HG02759 (cell line): ENCODE data around the gene MCOLN2.
"Not testable (repeated sequence)": the region's sequence is repeated elsewhere in the genome, so short reads cannot be mapped to it uniquely, and the experiment has no call there.

Experiments
- ATAC-seq: cut with Tn5 transposase; IDR thresholded peaks from one replicate; pipeline ENCODE4 v1.9.1; 2021; ENCODE audit warnings: mild to moderate bottlenecking, moderate library complexity; ENCODE audit not compliant: unreplicated experiment

Gene MCOLN2

GRCh38 chr1:84986561-84986960 lies 10.4 kb downstream of the MCOLN2 start:
- ATAC-seq, result not testable (repeated sequence)

GRCh38 chr1:84985365-84985764 lies 11.5 kb downstream of the MCOLN2 start:
- no peak for ATAC-seq

DNA sequence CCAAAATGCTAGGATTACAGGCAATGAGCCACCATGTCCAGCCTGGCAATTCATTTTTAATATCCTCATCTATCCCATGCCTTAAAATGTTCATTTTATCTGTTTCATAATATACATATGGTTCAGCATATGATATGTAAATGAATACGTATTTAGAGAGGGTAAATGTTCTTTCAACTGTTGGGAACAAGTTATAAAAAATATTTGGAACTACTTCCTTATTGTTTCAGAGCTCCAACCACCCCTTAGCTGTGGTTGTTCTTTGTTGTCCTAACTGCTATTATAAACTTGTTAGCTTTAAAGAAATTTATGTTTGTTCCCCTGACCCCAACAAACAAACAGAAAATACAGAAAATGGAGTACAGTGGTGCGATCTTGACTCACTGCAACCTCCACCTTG lies 14.5 kb downstream of the MCOLN2 start:
- ATAC-seq, result no peak

GRCh38 chr1:84975035-84975434 lies 21.9 kb downstream of the MCOLN2 start:
- ATAC-seq, result peak; percentile 23

DNA sequence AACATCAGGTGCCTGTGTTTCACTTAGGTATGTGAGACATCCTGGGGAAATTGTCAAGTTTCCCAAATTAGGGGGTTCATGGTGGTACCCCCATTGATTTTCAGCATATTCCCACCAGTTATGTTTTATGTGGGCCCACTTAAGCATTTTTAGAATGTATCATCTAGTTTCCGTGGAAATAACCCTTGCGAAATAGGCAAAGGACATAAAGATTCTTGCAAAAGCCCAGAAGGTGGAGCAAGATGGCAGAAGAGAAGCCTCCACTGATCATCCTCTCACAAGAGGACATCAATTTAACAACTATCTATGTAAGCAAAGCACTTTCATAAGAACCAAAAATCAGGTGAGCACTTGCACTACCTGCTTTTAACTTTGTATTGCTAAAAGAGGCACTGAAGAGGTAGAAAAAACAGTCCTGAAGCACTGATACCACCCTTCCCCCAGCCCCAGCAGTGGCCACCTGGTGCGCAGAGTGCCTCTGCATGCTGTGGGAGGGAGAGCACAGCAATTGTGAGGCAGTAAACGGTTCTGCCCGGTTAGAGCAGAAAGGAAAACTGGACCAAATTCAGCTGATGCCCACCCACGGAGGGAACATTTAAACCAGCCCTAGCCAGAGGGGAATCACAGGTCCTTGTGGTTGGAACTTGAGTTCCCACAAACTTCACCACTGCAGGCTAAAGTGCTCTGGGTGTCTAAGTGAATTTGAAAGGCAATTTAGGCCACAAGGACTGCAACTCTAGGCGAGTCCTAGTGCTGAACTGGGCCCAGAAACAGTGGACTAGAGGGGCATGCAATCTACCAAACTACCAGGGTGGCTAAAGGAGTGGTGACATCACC lies 23.2 kb downstream of the MCOLN2 start:
- ATAC-seq, result peak; percentile 58

DNA sequence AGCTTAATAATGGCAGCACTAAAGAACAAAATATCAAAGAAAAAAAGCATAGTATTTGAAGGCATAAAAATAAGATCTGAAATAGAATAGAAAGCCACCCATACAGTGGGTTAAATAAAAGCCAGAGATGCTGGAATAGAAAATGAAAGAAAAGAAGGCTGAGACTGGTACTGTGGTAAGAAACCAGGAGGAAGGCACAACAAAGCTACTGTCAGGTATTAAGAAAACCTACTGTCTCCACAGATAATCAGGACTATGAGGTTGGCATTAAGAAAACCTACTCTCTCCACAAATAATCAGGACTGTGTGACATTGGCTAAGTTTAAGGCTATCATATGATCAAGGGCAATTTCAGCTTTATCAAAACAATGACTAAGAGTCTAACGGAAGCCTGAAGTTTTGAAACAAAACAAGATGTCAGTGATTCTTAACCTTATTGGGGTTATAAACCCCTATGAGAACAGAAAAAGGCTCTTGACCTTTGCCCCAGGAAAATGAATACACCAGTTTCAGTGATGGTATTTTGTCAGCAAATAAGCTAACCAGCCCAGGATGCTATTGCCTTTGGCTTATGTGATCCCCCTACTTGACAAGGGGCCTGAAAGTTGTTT lies 24.4 kb downstream of the MCOLN2 start:
- ATAC-seq, result peak; percentile 28

DNA sequence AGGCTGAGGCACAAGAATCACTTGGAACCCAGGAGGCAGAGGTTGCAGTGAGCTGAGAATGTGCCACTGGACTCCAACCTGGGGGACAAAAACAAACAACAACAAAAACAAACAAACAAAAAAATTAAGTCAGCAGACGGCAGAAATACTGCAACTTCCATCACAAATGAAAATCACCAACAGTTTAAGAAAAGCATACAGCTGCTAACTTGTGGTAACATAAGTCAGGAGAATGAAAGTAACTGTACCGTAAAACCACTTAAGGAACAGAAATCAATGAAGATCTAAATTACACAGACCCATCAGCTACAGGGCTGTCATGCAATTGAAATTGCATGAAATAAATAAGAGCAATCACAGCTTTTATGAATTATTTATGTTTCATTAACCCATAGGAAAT lies 25.0 kb downstream of the MCOLN2 start:
- peak; percentile 33 for ATAC-seq

DNA sequence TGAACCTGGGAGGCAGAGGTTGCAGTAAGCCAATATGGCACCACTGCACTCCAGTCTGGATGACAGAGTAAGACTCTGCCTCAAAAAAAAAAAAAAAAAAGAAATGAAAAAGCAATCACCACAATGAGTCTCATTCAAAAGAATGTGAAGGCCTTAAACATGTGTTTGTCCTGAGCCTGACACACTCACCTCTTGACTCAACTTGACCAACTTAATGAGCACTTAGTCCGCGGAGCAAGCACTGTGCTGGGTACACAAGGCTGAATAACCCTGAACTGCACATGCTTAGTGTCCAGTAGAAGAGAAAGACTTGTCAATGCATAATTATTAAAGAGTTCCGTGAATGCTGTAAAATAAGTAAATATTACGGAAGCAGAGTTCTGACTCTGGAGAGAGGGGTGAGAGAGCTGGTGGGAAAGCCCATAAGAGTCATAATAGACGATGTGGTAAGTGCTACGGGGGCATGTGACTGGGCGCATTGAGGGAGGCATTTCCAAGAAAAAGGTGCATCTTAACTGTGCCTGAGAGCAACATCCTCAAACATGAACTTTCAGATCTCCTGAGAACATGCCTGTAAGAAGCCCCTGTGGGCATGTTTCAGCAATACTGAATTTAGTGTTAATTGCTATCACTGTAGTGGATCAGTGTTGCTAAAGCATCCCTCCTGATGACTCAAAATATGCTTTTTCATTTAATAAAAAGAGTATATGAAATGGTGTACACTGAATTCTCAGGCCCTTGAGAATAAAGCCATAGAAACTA lies 27.2 kb downstream of the MCOLN2 start:
- ATAC-seq, result peak; percentile 45

DNA sequence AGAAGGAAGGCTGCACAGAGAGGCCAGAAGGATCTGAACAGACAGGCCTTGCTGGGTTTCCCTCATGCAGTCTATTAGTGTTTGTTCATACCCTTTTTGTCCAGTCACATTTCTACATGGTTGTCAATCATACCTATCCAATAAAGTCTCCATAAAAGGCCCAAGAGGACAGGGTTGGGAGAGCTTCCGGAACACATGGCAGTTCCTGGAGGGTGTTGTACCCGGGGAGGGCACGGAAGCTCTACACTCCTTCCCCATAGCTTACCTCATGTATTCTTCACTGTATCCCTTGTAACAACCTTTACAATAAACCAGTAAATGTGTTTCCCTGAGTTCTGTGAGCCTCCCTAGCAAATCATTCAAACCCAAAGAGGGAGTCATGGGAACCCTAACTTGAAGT lies 28.0 kb downstream of the MCOLN2 start:
- no peak for ATAC-seq

DNA sequence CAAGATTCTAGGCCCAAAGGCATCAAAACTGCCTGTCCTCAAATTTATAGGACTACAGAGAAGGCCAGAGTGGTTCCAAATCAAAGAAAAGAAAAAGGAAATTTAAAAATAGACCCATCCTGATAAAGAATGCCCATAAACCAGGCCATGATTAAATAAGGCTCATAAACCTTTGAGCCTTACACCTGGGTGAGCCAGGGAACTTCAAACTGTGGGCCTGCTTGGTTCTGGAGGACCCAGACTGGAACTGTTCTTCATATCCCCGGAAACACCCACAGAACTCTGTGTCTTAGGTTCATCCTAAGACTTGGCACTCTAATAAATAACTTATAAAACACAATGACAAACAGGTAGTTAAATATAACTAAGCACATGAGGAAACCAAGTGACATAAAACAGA lies 28.8 kb downstream of the MCOLN2 start:
- no peak for ATAC-seq

- no peak for ATAC-seq
These were observed 29.2 kb downstream of the MCOLN2 start for GRCh38 chr1:84967666-84968065.

GRCh38 chr1:84963021-84963420 lies 33.9 kb downstream of the MCOLN2 start:
- no peak for ATAC-seq

GRCh38 chr1:84961316-84961715 lies 35.6 kb downstream of the MCOLN2 start:
- no peak for ATAC-seq

GRCh38 chr1:84960371-84960770 lies 36.5 kb downstream of the MCOLN2 start:
- no peak for ATAC-seq

- ATAC-seq, result peak; percentile 83
These were observed 37.6 kb downstream of the MCOLN2 start for GRCh38 chr1:84959294-84959693.

GRCh38 chr1:84957966-84958365 lies 38.9 kb downstream of the MCOLN2 start:
- no peak for ATAC-seq

- ATAC-seq, result no peak
These were observed 40.3 kb downstream of the MCOLN2 start for GRCh38 chr1:84956655-84957054.

DNA sequence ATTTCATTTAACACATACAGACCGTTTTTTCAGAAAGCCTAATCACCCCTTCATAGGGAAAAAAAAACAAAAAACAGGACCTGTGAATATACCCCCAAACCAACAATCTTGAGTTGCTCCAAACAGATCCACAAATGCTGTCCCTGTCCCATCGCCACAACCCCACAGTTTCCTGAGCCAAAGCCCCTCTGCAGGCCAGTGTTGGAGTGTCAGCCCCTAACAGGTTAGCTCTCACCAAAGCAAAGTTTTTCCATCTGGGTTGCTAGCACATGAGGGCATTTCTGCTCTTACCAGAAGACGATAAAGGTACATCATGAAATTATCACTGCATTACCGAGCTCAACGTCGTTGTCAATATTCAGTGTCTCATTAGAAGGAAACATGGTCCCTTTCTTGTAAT lies 40.8 kb downstream of the MCOLN2 start:
- ATAC-seq, result no peak

DNA sequence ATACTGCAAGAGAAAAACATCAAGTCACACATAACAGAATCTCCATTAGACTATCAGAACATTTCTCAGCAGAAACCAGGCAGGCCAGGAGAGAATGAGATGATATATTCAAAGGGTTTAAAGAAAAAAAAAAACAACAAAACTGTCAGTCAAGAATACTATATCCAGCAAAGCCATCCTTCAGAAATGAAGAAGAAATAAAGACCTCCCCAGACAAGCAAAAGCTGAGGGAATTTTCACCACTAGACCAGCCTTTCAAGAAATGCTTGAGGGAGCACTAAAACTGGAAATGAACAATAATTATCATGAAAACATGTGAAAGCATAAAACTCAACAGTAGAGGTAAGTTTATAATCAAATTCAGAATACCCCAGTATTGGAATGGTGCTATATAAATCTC lies 47.2 kb downstream of the MCOLN2 start:
- ATAC-seq, result no peak

DNA sequence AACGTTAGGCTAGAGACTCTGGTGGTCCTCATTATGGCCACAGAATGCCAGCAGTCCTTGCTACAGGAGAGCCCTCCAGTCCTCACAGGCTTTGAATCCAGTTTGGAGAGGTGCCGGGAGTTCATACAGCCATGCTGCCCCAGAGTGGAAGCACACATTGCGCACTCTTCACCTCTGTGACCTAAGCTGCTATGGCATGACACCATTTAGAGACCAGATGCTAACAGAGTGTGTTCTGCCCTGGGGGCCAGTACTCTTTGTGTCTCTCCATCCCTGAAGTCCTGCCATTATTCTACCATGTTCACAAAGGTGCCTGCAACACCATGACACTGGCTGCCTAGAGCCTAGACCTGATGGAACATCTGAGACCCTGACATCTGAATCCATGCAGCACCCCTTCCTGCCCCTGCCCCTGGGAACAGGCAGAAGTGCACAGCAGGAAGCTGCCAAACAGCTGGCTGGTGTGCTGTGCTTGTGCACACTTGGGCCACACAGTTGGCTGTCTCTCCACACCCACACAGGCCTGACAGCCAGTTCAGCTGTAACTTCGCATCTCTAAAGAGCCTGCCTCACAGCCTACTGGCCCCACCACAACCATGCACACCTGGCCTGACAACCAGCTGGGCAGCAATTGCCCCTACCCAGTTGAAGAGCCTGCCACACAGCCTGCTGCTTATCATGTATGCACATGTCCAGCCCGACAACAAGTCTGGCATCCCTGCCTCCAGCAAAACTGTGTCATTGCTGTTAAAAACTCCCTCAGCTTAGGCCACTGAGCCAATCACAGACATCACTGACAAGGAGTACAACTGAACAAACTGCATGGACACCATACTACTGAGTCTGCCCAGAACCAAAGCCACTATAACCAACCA lies 49.1 kb downstream of the MCOLN2 start:
- ATAC-seq, result no peak

- no peak for ATAC-seq
These were observed 50.3 kb downstream of the MCOLN2 start for GRCh38 chr1:84946631-84947030.
